NCI-H146 treated with DMSO at 0.1 percent for 48 hours (cell line): ENCODE measurements around the gene LOXL1.
A peak's percentile ranks its signal among the peaks of the same experiment; 100 is the strongest.

Experiments
- DNase-seq: peaks from one replicate; lab custom pipeline; 2025; ENCODE audit not compliant: unreplicated experiment; lab: John Stamatoyannopoulos, UW

LOXL1 gene

DNA sequence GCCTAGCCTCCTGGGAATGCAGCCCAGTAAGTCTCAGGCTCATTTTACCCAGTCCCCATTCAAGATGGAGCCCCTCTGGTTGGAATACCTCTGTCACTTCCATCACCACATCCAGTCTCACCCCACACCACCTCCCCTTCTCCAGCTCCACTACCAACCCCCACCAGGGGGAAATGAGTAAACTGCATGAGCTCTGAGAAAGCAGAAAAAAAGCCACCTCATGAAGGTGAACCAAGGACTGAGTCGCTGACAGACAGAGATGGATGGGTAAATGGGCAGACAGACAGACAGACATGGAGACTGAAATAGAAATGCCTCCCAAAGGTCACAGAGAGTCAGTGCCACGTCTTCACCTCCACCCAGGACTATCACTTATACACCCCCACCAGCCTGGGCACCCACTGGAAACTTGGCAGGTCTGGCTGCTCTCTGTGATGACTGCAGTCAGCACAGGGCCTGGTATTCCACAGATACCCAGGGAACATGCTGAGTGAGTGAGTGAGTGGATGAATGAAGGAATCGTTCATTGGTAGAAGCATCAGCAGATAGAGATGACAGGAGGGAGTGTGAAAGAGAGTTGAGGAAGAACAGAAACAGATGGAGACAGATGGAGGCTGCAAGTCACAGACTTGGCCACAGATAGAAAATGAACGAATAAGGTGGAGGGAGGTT, 4.9 kb upstream of the LOXL1 start:
- no peak for DNase-seq

GRCh38 chr15:73922186-73923151, 3.8 kb upstream of the LOXL1 start:
- DNase-seq, result no peak

GRCh38 chr15:73923156-73923487, 3.1 kb upstream of the LOXL1 start:
- no peak for DNase-seq

GRCh38 chr15:73923488-73924164, 2.6 kb upstream of the LOXL1 start:
- no peak for DNase-seq

DNA sequence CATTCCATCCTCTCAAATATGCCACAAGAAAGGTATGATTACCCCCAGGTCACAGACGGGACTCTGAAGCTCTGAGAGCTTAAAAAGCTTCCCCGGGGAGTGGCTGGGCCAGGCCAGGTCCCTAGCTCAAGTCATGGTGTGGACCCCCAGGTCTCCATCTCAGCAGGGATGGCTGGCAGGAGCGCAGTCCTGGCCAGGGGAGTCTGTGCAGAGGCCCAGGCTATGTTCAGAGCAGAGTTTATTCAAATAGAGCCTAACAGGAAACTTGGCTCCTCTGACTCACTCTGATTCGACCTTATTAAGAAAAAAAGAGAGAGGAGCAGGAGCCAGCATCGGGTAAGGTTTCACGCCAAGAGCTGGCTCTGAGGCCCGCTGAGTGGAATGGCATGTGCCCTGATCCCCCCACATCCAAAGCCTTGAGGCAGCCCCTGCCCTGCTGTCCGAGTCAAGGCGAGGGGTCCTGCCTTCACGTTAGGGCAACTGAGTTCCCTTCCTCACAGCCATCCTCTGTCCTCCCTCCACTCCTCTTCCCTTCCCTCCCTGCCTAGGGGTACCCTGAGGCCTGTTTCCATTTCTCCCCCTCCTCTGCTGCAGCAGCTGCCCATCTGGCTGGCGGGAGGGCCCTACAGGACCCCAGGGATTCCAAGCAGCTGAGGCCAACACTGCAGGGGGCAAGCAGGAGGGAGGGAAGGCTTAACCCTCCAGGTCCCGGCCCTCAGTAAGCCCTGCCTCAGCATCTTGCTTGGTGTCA, 1.9 kb upstream of the LOXL1 start:
- DNase-seq, result no peak

DNA sequence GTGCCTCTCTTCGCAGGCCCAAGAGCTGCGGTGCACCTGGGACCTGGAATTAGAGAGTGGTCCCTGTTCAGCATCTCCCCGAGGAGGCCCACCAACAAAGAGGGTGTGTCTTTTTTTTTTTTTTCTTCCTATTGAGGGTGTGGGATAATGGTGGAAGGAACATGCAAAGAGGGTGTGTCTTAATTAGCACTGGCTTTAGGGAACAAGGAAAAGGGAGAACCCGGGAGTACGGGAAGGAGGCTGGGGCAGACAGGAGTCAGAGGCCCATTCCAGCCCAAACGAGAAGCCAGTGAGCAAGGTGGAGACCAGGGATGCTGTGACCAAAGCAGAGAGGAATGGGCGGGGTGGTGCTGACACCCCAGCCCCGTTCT, 429 bp upstream of the LOXL1 start:
- no peak for DNase-seq

DNA sequence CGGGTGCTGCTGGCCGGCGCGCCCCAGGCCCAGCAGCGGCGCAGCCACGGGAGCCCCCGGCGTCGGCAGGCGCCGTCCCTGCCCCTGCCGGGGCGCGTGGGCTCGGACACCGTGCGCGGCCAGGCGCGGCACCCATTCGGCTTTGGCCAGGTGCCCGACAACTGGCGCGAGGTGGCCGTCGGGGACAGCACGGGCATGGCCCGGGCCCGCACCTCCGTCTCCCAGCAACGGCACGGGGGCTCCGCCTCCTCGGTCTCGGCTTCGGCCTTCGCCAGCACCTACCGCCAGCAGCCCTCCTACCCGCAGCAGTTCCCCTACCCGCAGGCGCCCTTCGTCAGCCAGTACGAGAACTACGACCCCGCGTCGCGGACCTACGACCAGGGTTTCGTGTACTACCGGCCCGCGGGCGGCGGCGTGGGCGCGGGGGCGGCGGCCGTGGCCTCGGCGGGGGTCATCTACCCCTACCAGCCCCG, 777 bp downstream of the LOXL1 start:
- peak; percentile 25 for DNase-seq

DNA sequence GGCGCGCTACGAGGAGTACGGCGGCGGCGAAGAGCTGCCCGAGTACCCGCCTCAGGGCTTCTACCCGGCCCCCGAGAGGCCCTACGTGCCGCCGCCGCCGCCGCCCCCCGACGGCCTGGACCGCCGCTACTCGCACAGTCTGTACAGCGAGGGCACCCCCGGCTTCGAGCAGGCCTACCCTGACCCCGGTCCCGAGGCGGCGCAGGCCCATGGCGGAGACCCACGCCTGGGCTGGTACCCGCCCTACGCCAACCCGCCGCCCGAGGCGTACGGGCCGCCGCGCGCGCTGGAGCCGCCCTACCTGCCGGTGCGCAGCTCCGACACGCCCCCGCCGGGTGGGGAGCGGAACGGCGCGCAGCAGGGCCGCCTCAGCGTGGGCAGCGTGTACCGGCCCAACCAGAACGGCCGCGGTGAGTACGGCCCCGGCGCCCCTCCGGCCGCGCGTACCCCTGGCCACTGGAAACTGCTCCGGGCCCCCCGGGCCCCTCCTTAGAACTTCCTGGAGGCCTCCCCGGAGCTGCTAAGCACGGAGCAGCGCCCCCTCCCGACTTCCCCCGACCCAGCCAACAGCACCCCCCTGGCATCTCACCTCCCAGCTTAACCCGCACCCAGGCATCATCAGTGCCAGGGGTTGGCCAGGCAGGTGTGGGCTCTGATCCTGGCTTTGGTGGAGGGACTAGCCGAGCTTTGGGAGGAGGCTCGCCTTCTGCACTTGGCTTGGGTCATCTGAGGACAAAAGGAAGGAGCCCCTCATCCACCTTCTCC, 1.4 kb downstream of the LOXL1 start:
- peak; percentile 20 for DNase-seq

GRCh38 chr15:73928241-73928579, 1.9 kb downstream of the LOXL1 start:
- DNase-seq, result no peak

- DNase-seq, result no peak
These were observed 2.8 kb downstream of the LOXL1 start for GRCh38 chr15:73928971-73929627.

- no peak for DNase-seq
These were observed 4.1 kb downstream of the LOXL1 start for GRCh38 chr15:73930371-73930770.

- no peak for DNase-seq
These were observed 4.6 kb downstream of the LOXL1 start for GRCh38 chr15:73930790-73931281.

- no peak for DNase-seq
These were observed 5.2 kb downstream of the LOXL1 start for GRCh38 chr15:73931441-73931840.

DNA sequence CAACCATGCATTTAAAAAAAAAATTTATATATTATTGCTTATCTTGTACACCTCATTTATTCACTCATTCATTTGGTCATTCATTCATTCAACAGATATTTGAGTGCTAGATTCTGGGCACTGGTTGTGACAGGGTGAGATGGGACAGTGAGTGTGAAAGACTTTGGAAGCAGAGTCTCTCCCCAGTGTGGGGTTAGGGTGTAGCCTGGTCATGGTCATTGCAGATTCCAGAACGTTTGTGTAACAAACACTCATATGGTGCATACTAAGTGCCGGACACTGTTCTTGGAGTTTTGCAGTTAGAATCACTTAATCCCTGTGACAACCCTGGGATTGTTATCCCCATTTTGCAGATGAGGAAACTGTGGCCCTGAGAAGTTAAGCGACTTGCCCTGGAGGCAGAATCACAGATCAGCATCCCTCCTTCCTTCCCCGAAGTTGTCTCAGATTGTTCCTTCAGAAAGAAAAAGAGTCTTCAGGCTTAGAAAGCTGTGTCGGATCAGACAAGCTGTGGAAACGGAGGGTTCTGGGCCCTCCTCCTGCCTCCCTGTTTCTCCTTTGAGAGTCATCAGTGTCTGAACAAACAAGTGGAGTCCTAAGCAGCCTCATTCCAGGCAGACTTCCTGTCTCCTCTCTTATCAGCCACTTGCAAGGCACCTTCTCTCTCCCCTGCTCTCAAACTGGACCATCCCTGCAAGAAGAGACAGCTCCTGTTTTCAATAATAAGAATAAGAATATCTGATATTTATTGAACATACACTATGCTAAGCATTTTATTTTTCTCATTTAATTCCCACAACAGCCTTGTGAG, 6.3 kb downstream of the LOXL1 start:
- no peak for DNase-seq

DNA sequence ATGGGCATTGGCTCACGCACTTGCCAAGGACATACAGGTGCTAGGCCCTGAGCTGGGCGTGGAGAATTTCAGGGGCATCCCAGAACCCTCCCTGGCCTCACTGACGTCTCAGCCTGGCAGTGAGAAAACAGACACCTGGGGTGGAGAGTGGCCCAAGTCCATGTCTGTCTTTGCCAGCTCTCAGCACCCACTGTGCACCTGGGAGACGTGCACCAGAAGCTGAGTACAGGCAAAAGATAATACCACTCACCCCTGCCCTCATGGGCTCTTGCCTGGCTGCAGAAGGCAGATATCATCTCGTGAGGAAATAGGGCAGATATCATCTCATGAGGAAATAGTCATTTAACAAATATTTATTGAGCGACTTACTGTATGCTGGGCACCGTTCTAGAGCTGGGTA, 8.0 kb downstream of the LOXL1 start:
- no peak for DNase-seq

GRCh38 chr15:73935547-73935946, 9.3 kb downstream of the LOXL1 start:
- no peak for DNase-seq

GRCh38 chr15:73936181-73936580, 9.9 kb downstream of the LOXL1 start:
- DNase-seq, result no peak

GRCh38 chr15:73936588-73937290, 10.5 kb downstream of the LOXL1 start:
- DNase-seq, result no peak
